Activated CD4-positive, CD25-positive, alpha-beta regulatory T cell (primary cell): ENCODE results near the gene POU4F3.
"Not testable (repeated sequence)": the region's sequence is repeated elsewhere in the genome, so short reads cannot be mapped to it uniquely, and the experiment has no call there.

Source experiments
- DNase-seq, 4 experiments: peaks; one replicate each; lab custom pipeline; 2025; lab: John Stamatoyannopoulos, UW

POU4F3 gene, protein sequence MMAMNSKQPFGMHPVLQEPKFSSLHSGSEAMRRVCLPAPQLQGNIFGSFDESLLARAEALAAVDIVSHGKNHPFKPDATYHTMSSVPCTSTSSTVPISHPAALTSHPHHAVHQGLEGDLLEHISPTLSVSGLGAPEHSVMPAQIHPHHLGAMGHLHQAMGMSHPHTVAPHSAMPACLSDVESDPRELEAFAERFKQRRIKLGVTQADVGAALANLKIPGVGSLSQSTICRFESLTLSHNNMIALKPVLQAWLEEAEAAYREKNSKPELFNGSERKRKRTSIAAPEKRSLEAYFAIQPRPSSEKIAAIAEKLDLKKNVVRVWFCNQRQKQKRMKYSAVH

DNA sequence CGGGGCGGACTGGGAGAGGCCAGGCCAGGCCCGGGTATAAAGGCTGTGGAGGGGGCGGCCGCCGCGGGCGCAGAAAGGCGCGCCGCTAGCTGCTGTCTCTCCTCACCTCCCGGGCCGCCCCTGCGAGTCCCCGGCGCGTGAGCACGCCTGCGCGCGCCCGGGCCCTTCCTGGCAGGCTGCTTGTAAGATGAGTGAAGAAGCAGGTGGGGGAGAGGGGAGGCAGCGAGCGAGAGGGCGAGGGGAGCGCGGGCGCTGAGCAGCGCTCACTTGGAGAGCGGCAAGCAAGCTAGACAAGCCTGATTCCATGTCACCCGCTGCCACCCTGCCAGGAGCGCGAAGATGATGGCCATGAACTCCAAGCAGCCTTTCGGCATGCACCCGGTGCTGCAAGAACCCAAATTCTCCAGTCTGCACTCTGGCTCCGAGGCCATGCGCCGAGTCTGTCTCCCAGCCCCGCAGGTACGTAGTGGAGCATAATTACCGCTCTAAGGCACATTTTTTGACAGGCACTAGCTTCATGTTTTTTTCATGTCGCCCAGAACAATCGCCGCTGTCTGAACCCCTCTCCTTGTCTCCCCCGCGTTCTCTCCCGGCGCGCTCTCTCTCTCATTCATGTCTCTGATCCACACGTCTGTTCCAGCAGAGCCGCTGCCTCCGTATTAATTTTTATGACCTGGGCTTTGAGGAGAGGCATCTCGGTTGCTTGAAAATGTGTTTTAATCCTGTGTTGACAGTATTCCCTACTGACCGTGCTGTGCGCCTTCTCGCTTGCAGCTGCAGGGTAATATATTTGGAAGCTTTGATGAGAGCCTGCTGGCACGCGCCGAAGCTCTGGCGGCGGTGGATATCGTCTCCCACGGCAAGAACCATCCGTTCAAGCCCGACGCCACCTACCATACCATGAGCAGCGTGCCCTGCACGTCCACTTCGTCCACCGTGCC is at the start of gene POU4F3:
TSS of gene POU4F3 (plus strand) at position 66 of the 941 bp plus-strand sequence. CDS start at position 340, 274 bp downstream.
- no peak for DNase-seq

DNA sequence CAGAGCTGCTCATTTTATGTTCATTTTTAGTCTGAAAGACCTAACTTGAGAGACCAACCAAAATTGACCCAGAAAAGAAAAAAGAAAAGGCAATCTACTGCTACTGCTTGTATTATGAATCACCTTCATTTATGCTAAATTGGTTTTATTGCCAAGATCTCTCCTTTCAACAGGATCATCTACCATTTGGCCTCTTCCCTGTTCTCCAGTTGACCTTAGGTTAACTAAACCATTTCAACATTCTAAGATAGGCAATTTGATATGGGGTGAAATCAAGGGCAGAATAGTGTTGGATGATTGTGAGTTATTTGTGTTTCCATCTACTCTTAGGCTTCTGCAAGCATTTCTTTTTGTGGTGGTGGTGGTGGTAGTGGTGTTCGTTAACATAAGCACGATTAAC is 48.3 kb upstream of the POU4F3 start:
- no peak for DNase-seq

- DNase-seq: no peak
Measured at GRCh38 chr5:146291421-146292074, 47.1 kb upstream of the POU4F3 start.

DNA sequence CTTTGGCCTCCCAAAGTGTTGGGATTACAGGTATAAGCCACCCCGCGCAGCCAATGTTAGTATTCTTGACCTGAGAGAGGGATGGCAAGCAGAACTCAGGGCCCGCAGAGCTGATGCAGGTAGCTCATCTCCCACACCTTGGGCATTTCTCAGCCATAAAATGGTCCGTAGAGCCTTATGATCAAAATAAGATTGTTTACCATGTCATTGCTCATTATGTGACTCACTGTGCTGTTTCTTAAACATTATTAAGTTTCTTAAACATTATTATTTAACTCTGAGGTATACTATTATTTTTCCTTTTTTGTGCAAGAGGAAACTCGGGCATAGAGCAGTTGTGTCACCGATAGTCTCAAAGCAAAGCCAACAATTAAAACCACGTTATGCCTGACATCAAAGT is 42.4 kb upstream of the POU4F3 start:
- DNase-seq: no peak

DNA sequence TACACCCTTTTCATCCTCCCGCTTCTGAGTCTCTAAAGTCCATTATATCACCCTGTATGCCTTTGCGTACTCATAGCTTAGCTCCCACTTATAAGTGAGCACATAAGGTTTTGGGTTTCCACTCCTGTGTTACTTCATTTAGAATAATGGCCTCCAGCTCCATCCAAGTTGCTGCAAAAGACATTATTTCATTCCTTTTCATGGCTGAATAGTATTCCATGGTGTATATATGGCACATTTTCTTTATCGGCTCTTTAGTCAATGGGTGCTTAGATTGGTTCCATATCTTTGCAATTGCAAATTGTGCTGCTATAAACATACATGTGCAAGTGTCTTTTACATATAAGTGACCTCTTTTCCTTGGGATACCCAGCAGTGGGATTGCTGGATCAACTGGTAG is 39.7 kb upstream of the POU4F3 start:
- not testable (repeated sequence) for DNase-seq

GRCh38 chr5:146301626-146302025 is 37.0 kb upstream of the POU4F3 start:
- no peak for DNase-seq

- DNase-seq: no peak
Measured at GRCh38 chr5:146302406-146302805, 36.2 kb upstream of the POU4F3 start.

- no peak for DNase-seq
Measured at GRCh38 chr5:146306838-146307237, 31.8 kb upstream of the POU4F3 start.

DNA sequence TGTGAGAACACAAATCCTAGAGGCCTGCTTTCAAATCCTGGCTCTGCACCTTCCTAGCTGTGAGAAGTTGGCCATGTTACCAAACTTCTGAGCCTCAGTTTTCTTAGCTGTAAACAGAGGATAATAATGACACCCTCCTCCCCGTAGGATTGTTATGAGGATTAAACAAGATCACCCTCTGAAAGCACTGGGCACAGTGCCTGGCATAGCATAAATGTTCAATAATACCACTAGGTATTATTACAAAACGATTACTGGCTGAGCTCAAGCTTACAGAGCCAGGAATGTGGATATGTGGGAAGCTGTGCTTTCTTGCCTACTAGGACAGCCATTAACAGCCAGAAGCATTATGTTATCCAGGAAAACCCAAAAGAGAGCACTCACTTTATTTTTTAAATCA is 30.8 kb upstream of the POU4F3 start:
- DNase-seq: no peak

DNA sequence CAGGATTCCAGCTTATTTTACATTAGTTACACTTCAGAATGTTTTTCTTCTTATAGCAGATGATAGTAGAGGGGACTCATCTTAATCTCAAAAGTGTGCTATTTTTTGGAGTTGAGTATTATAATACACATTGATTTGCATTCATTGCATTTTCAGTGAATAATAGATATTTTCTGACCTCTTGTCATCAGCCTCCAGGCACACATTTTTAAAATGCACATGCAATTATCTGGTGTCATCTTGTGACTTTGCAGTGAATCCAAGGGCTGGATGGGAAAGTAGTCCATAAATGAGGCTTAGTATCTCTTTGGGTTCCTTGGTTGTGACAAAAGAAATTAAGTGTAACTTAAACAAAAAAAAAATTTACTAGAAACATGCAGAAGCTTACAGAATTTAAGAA is 28.1 kb upstream of the POU4F3 start:
- DNase-seq: no peak

GRCh38 chr5:146311278-146311677 is 27.4 kb upstream of the POU4F3 start:
- no peak for DNase-seq

- no peak for DNase-seq
Measured at GRCh38 chr5:146313027-146313426, 25.6 kb upstream of the POU4F3 start.

DNA sequence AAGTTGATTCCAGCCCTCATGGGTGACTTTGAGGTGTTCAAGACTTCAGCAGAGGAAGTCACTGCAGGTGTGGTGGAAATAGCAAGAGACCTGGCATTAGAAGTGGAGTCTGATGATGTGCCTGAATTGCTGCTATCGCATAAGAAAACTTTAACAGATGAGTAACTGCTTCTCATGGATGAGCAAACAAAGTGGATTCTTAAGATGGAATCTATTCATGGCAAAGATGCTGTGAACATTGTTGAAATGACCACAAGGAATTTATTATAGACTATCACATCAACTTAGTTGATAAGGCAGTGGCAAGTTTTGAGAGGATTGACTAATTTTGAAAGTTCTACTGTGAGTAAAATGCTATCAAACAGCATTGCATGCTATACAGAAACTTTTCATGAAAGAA is 17.1 kb upstream of the POU4F3 start:
- DNase-seq: no peak

DNA sequence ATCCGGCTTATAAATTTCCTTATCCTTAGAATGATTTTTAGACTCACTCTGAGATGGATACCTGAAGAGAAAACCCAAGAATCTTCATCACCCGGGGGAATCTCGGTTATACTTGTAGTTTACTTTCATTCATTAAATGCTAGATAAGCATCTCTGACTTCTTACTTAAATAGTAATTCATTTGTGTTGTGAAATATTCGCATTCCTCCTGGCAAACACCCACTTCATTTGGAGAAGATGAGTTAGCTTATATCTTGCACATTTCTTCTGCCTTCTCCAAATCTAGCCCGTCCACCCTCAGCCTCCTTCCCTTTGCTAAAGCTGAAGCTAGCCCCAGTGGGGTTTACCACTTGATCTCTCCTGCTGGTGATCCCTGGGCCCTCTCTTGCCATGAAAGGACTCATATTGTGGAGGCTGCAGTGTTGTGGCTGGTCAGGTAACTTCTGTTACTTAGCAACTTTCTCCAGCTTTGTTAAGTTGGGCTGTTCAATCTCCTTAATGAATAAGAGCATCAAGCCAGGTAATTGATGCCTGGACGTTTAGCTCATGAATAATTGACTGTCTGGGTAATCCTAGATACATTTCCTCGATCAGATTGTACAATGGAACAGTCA is 11.3 kb upstream of the POU4F3 start:
- no peak for DNase-seq

DNA sequence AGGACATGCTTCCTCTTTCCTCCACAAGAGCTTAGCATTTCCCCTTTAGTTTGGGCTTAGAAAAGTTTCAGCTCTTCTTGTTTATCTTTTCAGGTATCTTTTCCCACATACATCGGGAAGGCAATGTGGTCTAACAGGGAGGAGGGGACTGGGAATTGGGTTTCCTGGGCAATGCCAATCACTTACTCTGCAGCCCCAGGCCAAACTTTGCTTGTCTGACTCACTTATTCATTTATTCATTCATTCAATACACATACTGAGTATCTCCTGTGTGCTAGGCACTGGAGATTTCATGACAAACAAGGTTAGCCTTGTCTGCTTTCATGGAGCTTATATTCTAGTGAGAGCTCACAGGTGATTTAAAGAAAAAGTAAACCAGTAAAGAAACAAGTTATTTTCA is 10.7 kb upstream of the POU4F3 start:
- no peak for DNase-seq

GRCh38 chr5:146329697-146330096 is 8.9 kb upstream of the POU4F3 start:
- no peak for DNase-seq

- DNase-seq: no peak
Measured at GRCh38 chr5:146331423-146331822, 7.2 kb upstream of the POU4F3 start.

- DNase-seq: no peak
Measured at GRCh38 chr5:146334074-146334533, 4.5 kb upstream of the POU4F3 start.

- no peak for DNase-seq
Measured at GRCh38 chr5:146336197-146336596, 2.4 kb upstream of the POU4F3 start.

GRCh38 chr5:146337264-146337904 is 1.3 kb upstream of the POU4F3 start:
- DNase-seq: no peak

DNA sequence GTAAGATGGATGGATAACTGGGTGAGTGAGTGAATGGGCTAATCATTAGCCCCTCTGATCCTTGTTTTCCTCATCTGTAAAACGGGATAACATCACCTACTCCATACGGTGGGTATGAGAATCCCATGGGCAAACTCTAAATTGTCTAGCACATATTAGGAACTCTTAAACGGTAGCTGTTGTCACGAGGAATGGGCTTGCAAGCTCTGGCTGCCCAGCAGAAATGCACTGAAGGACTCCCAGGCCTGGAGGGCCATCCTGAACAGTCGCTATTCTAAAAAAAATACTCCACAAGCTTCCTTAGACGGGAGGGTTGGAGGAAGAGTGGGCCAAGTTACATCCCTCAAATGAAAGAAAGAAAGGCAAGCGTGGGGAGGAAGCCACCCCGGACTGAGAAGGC is 711 bp upstream of the POU4F3 start:
- no peak for DNase-seq
